HUES6 (cell line): ENCODE measurements around the gene CTPS2.

ENCODE experiments used
- H3K27ac ChIP-seq: 2 replicates; pipeline ENCODE4 v1.7.0; 2013; ENCODE audit warnings: low read depth, mild to moderate bottlenecking, low read length, inconsistent platforms
- H3K27me3 ChIP-seq: 2 replicates; pipeline ENCODE4 v1.6.1; 2013; ENCODE audit warnings: low read length; ENCODE audit not compliant: control insufficient read depth, insufficient read depth
- H3K36me3 ChIP-seq: 2 replicates; pipeline ENCODE4 v1.6.1; 2013; ENCODE audit warnings: low read length; ENCODE audit not compliant: control insufficient read depth, insufficient read depth
- H3K4me1 ChIP-seq: 2 replicates; pipeline ENCODE4 v1.6.1; 2013; ENCODE audit warnings: low read length; ENCODE audit not compliant: control insufficient read depth, insufficient read depth
- H3K4me3 ChIP-seq: 2 replicates; pipeline ENCODE4 v1.5.1; 2013; ENCODE audit warnings: low read depth, low read length
- H3K9ac ChIP-seq: one replicate; pipeline ENCODE4 v1.6.1; 2013; ENCODE audit warnings: mild to moderate bottlenecking, low read length
- H3K9me3 ChIP-seq: 2 replicates; pipeline ENCODE4 v1.6.1; 2013; ENCODE audit warnings: low read depth, low read length; ENCODE audit not compliant: control insufficient read depth, insufficient read depth

CTPS2 gene

GRCh38 chrX:16711893-16712547, 449 bp downstream of the CTPS2 start:
- peak overlapping the region; percentile 70 for H3K27ac ChIP-seq

GRCh38 chrX:16711219-16711811, 1.2 kb downstream of the CTPS2 start:
- no peaks in the 10 kb centered on the region for H3K27me3 ChIP-seq
- peaks cover 9% of the 10 kb centered on the region for H3K4me1 ChIP-seq
- peak overlapping the region; percentile 97 for H3K4me3 ChIP-seq
- peaks cover 17% of the 10 kb centered on the region for H3K36me3 ChIP-seq
- peak overlapping the region; percentile 90 for H3K9ac ChIP-seq
- peak overlapping the region; percentile 70 for H3K27ac ChIP-seq
- no peaks in the 10 kb centered on the region for H3K9me3 ChIP-seq

More at GRCh38 chrX:16711893-16712547, 449 bp downstream of the CTPS2 start:
- Histone ChIP-seq H3K4me1 (peaks cover 9% of the 10 kb centered on the region), H3K9me3 (no peaks in the 10 kb centered on the region), H3K4me3 (peak overlapping the region; percentile 97), H3K27me3 (no peaks in the 10 kb centered on the region), H3K9ac (peak overlapping the region; percentile 90), H3K36me3 (peaks cover 15% of the 10 kb centered on the region)

GRCh38 chrX:16708016-16708415, 4.5 kb downstream of the CTPS2 start:
- peaks cover 34% of the 10 kb centered on the region for H3K36me3 ChIP-seq

DNA sequence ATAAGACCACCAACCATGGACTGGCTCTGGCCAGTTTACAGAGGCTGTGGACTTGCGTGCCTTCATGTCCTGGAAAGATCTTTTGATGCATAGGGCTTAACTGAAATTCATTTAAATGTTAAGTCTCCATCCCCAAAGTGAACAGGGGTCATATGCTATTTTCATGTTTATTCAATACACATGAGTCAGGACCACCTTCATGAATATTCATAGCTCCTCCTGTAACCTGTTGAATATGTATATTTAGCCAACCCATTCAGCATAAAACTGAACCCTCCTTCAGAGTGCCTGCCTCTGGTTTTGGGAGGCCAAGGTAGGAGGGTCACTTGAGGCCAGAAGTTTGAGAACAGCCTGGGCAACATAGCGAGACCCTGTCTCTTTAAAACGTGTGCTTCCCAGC, 7.1 kb downstream of the CTPS2 start:
- Histone ChIP-seq H3K27me3 (no peaks in the 10 kb centered on the region), H3K4me1 (no peaks in the 10 kb centered on the region), H3K36me3 (peaks cover 57% of the 10 kb centered on the region), H3K27ac (no peak overlapping the region), H3K9ac (no peak overlapping the region), H3K4me3 (no peak overlapping the region), H3K9me3 (no peaks in the 10 kb centered on the region)

More at GRCh38 chrX:16708016-16708415, 4.5 kb downstream of the CTPS2 start:
- Histone ChIP-seq H3K9ac (no peak overlapping the region), H3K27ac (no peak overlapping the region), H3K4me1 (peaks cover 9% of the 10 kb centered on the region), H3K9me3 (no peaks in the 10 kb centered on the region), H3K4me3 (no peak overlapping the region), H3K27me3 (no peaks in the 10 kb centered on the region)

DNA sequence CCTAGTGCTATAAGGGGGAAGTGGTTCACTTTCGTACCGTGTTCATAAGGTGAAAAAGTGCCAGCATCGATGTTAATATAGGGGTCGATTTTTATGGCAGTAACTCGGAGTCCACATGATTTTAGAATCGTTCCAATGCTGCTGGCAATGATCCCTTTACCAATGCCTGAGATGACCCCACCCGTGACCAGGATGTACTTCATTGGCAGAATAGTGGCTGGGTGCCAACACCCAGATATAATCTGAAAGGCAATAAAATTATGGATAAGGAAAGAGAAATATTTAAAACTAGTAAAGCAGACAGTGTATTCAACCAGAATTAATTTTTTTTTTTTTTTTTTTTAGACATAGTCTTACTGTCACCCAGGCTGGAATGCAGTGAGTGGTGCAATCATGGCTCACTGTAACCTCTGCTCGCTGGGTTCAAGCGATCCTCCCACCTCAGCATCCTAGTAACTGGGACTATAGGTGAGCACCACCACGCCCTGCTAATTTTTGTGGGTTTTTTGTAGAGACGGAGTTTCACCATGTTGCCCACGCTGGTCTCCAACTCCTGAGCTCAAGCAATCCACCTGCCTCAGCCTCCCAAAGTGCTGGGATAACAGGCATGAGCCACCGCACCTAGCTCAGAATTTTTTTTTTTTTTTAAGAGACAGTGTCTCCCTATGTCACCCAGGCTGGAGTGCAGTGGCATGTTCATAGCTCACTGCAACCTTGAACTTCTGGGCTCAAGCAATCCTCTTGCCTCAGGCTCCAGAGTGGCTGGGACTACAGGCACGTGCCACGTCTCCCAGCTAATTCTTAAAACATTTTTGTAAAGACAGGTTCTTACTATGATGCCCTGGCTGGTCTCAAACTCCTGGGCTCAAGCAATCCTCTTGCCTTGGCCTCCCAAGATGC, 9.5 kb downstream of the CTPS2 start:
- Histone ChIP-seq H3K9me3 (no peaks in the 10 kb centered on the region), H3K4me1 (no peaks in the 10 kb centered on the region), H3K27ac (no peak overlapping the region), H3K4me3 (no peak overlapping the region), H3K9ac (no peak overlapping the region), H3K36me3 (peaks cover 65% of the 10 kb centered on the region), H3K27me3 (no peaks in the 10 kb centered on the region)

- Histone ChIP-seq H3K4me3 (no peak overlapping the region), H3K9me3 (no peaks in the 10 kb centered on the region), H3K4me1 (no peaks in the 10 kb centered on the region), H3K27ac (no peak overlapping the region), H3K9ac (no peak overlapping the region), H3K36me3 (peaks cover 74% of the 10 kb centered on the region), H3K27me3 (no peaks in the 10 kb centered on the region)
Measured at GRCh38 chrX:16700734-16701133, 11.7 kb downstream of the CTPS2 start.

DNA sequence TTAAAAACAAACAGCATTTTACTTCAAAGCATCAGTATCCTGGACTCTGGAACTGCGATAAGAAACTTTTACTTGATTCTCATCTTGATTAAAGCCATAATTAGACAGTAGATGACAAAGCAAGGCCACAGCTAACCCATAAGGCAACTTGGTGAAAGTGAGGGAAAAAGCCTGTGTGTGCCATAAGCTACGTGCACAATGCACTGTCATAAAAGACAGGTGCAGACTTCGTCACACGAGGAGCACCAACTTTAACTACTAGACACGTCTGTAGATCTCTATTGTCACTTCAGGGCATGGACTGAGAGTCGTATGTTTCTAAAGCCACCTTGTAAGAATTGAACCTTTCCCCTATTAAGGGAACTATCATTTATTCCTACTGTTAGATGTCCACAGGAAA, 13.1 kb downstream of the CTPS2 start:
- Histone ChIP-seq H3K9me3 (no peaks in the 10 kb centered on the region), H3K4me3 (no peak overlapping the region), H3K27ac (no peak overlapping the region)

GRCh38 chrX:16696956-16697355, 15.5 kb downstream of the CTPS2 start:
- no peak overlapping the region for H3K27ac ChIP-seq
- no peaks in the 10 kb centered on the region for H3K4me1 ChIP-seq
- no peaks in the 10 kb centered on the region for H3K27me3 ChIP-seq
- no peak overlapping the region for H3K9ac ChIP-seq
- no peak overlapping the region for H3K4me3 ChIP-seq
- peaks cover 74% of the 10 kb centered on the region for H3K36me3 ChIP-seq
- no peaks in the 10 kb centered on the region for H3K9me3 ChIP-seq

More for the DNA sequence above, 13.1 kb downstream of the CTPS2 start:
- Histone ChIP-seq H3K27me3 (no peaks in the 10 kb centered on the region), H3K9ac (no peak overlapping the region), H3K4me1 (no peaks in the 10 kb centered on the region), H3K36me3 (peaks cover 73% of the 10 kb centered on the region)

- Histone ChIP-seq H3K9ac (no peak overlapping the region), H3K9me3 (no peaks in the 10 kb centered on the region), H3K4me1 (no peaks in the 10 kb centered on the region), H3K36me3 (peaks cover 78% of the 10 kb centered on the region), H3K27me3 (no peaks in the 10 kb centered on the region), H3K27ac (no peak overlapping the region), H3K4me3 (no peak overlapping the region)
Measured at GRCh38 chrX:16695079-16695676, 17.3 kb downstream of the CTPS2 start.

GRCh38 chrX:16687514-16687913, 25.0 kb downstream of the CTPS2 start:
- Histone ChIP-seq H3K27me3 (no peaks in the 10 kb centered on the region), H3K4me3 (no peak overlapping the region), H3K27ac (no peak overlapping the region), H3K9me3 (no peaks in the 10 kb centered on the region), H3K36me3 (peaks cover 88% of the 10 kb centered on the region), H3K9ac (no peak overlapping the region), H3K4me1 (no peaks in the 10 kb centered on the region; the same call in 1 of the 2 replicates)
